H1 (cell line): Measurements from ENCODE around the gene EIF2A. TPM values are rescaled to one million over a fixed set of nuclear protein-coding genes. Genes with fewer than 3 reads are reported as not detected.

Experiments
- CTCF ChIA-PET: fragments of 300-600 bp; sonication (Branson Sonifier 250); formaldehyde crosslinking; loops from one replicate; lab custom pipeline; 2021; ENCODE audit not compliant: partially characterized antibody; lab: Charles Lee
- POLR2A ChIA-PET: fragments of 300-600 bp; sonication (Branson Sonifier 250); formaldehyde crosslinking; loops from one replicate; lab custom pipeline; 2021; ENCODE audit warnings: inconsistent platforms; ENCODE audit not compliant: partially characterized antibody; lab: Charles Lee
- DNase-seq, 2 experiments: peaks; one replicate each; pipeline versions ENCODE4 v3.0.0 to v3.0.0-alpha.2; 2010 to 2022; ENCODE audit warnings: low spot score in 2 of 2, low read depth in 1 of 2, mixed read lengths in 1 of 2
- FAIRE-seq: peaks from 2 replicates; lab custom pipeline; 2011; peaks lifted over from hg19 to GRCh38; lab: Jason Lieb, UNC
- H2AFZ ChIP-seq: 2 replicates; pipeline ENCODE4 v1.8.1; 2012; ENCODE audit warnings: low read length, inconsistent platforms
- H2AK5ac ChIP-seq: 2 replicates; pipeline ENCODE4 v1.6.1; 2013; ENCODE audit warnings: low read depth, low read length
- H2BK120ac ChIP-seq: replicated peaks from 2 replicates; pipeline ENCODE3; 2013; ENCODE audit warnings: low read depth, low read length, inconsistent platforms
- H2BK12ac ChIP-seq: 2 replicates; pipeline ENCODE4 v1.6.1; 2013; ENCODE audit warnings: low read depth, low read length
- H2BK15ac ChIP-seq: 2 replicates; pipeline ENCODE4 v1.6.1; 2013; ENCODE audit warnings: low read length
- H2BK20ac ChIP-seq: 2 replicates; pipeline ENCODE4 v1.6.1; 2013; ENCODE audit warnings: low read length
- H2BK5ac ChIP-seq: 2 replicates; pipeline ENCODE4 v1.6.1; 2013; ENCODE audit warnings: low read depth, low read length
- H3K14ac ChIP-seq: 2 replicates; pipeline ENCODE4 v1.6.1; 2013; ENCODE audit warnings: inconsistent platforms; ENCODE audit not compliant: insufficient read length
- H3K18ac ChIP-seq: 2 replicates; pipeline ENCODE4 v1.6.1; 2013; ENCODE audit warnings: low read length; ENCODE audit errors: extremely low read depth
- H3K23ac ChIP-seq: 2 replicates; pipeline ENCODE4 v1.6.1; 2013; ENCODE audit warnings: inconsistent platforms; ENCODE audit not compliant: insufficient read length
- H3K23me2 ChIP-seq: 2 replicates; pipeline ENCODE4 v1.6.1; 2013; ENCODE audit warnings: low read depth, low read length
- H3K27ac ChIP-seq: 2 replicates; pipeline ENCODE4 v1.6.1; 2011; ENCODE audit warnings: low read depth, low read length, inconsistent platforms
- H3K27me3 ChIP-seq, 4 experiments: replicated peaks in 1 of 4; 1 replicate in 1 of 4; 2 replicates in 3 of 4; pipeline versions ENCODE4 v1.6.1 to v1.8.1; 2011 to 2013; ENCODE audit warnings: low read length in 3 of 4, mild to moderate bottlenecking in 3 of 4, inconsistent platforms in 2 of 4, mixed read lengths in 2 of 4, moderate library complexity in 1 of 4; ENCODE audit not compliant: control insufficient read depth in 3 of 4, insufficient read depth in 3 of 4; ENCODE audit errors: extremely low read depth in 1 of 4
- H3K36me3 ChIP-seq, 4 experiments: 2 replicates each; pipeline versions ENCODE4 v1.6.1 to v1.8.1; 2011 to 2013; ENCODE audit warnings: mild to moderate bottlenecking in 4 of 4, low read length in 3 of 4, moderate library complexity in 2 of 4, control low read depth in 1 of 4, inconsistent platforms in 1 of 4; ENCODE audit not compliant: insufficient read depth in 4 of 4, control insufficient read depth in 2 of 4
- H3K4ac ChIP-seq: replicated peaks from 2 replicates; pipeline ENCODE3; 2013; ENCODE audit warnings: low read length, low read depth, mixed read lengths, inconsistent platforms; ENCODE audit not compliant: insufficient read length
- H3K4me1 ChIP-seq, 4 experiments: replicated peaks in 1 of 4; 1 replicate in 1 of 4; 2 replicates in 3 of 4; pipeline versions ENCODE4 v1.6.1 to v1.8.1; 2011 to 2013; ENCODE audit warnings: low read length in 3 of 4, inconsistent platforms in 2 of 4, mixed read lengths in 1 of 4; ENCODE audit not compliant: insufficient read depth in 4 of 4, control insufficient read depth in 3 of 4
- H3K4me2 ChIP-seq, 2 experiments: 2 replicates each; pipeline versions ENCODE4 v1.6.1 to v1.8.1; 2011 to 2013; ENCODE audit warnings: low read depth in 2 of 2, low read length in 2 of 2, control low read depth in 1 of 2, inconsistent platforms in 1 of 2, mild to moderate bottlenecking in 1 of 2; ENCODE audit not compliant: insufficient read depth in 1 of 2
- H3K4me3 ChIP-seq, 4 experiments: fragments of 200-600, 300-600 bp in 1 of 4; sonication (generic), shearing (Covaris generic), sonication (Bioruptor Twin) in 1 of 4; 2 replicates each; pipeline versions ENCODE4 v1.5.1 to v1.8.1; 2011 to 2016; ENCODE audit warnings: low read length in 4 of 4, low read depth in 3 of 4, control low read depth in 2 of 4, inconsistent platforms in 2 of 4, mild to moderate bottlenecking in 2 of 4, mixed read lengths in 1 of 4, moderate library complexity in 1 of 4; ENCODE audit not compliant: insufficient read depth in 2 of 4; ENCODE audit errors: extremely low read depth in 1 of 4
- H3K56ac ChIP-seq: replicated peaks from 2 replicates; pipeline ENCODE3; 2013; ENCODE audit warnings: low read depth, mild to moderate bottlenecking, mixed read lengths, low read length, inconsistent platforms; ENCODE audit not compliant: insufficient read length
- H3K79me1 ChIP-seq: 2 replicates; pipeline ENCODE4 v1.6.1; 2013; ENCODE audit warnings: low read depth, low read length, control low read depth
- H3K79me2 ChIP-seq, 2 experiments: 2 replicates each; pipeline versions ENCODE4 v1.6.1 to v1.8.1; 2012 to 2013; ENCODE audit warnings: low read length in 2 of 2, mild to moderate bottlenecking in 2 of 2, inconsistent platforms in 1 of 2; ENCODE audit not compliant: insufficient read depth in 2 of 2, control insufficient read depth in 1 of 2
- H3K9ac ChIP-seq, 4 experiments: replicated peaks in 1 of 4; 1 replicate in 1 of 4; 2 replicates in 3 of 4; pipeline versions ENCODE4 v1.6.1 to v1.8.1; 2011 to 2013; ENCODE audit warnings: low read depth in 3 of 4, low read length in 3 of 4, control low read depth in 2 of 4, mild to moderate bottlenecking in 2 of 4, moderate library complexity in 2 of 4, inconsistent platforms in 1 of 4; ENCODE audit errors: extremely low read depth in 1 of 4
- H3K9me3 ChIP-seq, 2 experiments: 2 replicates each; pipeline versions ENCODE4 v1.6.1 to v1.8.1; 2012 to 2013; ENCODE audit warnings: mild to moderate bottlenecking in 2 of 2, moderate library complexity in 2 of 2, control low read depth in 1 of 2, inconsistent platforms in 1 of 2, low read depth in 1 of 2, low read length in 1 of 2, mixed read lengths in 1 of 2; ENCODE audit not compliant: insufficient read depth in 2 of 2
- H4K20me1 ChIP-seq, 2 experiments: replicated peaks in 1 of 2; 2 replicates each; pipeline versions ENCODE3 to v1.8.1; 2011 to 2013; ENCODE audit warnings: inconsistent platforms in 2 of 2, low read length in 2 of 2, mild to moderate bottlenecking in 1 of 2; ENCODE audit not compliant: insufficient read depth in 2 of 2, control insufficient read depth in 1 of 2
- H4K5ac ChIP-seq: 2 replicates; pipeline ENCODE4 v1.6.1; 2013; ENCODE audit warnings: low read length, low read depth, mixed read lengths, inconsistent platforms; ENCODE audit not compliant: insufficient read length
- H4K8ac ChIP-seq: 2 replicates; pipeline ENCODE4 v1.8.0; 2013; ENCODE audit warnings: mild to moderate bottlenecking, moderate library complexity, low read length, inconsistent platforms; ENCODE audit not compliant: insufficient read depth; ENCODE audit errors: extremely low read depth
- H4K91ac ChIP-seq: replicated peaks from 2 replicates; pipeline ENCODE3; 2013; ENCODE audit warnings: low read length, mixed read lengths, inconsistent platforms; ENCODE audit not compliant: insufficient read length
- ATF3 ChIP-seq: IDR thresholded peaks from 2 replicates; pipeline ENCODE4 v1.6.1; 2011; ENCODE audit warnings: low read depth, mild to moderate bottlenecking, low read length; ENCODE audit not compliant: insufficient read depth
- BRCA1 ChIP-seq: IDR thresholded peaks from 2 replicates; pipeline ENCODE4 v1.6.1; 2012; ENCODE audit warnings: low read depth, low read length, improper control_type of control experiment
- EZH2 ChIP-seq: fragments of 200-600 bp; sonication (generic); IDR thresholded peaks from 2 replicates; pipeline ENCODE4 v1.7.1; 2012; ENCODE audit warnings: low read depth, mild to moderate bottlenecking, moderate library complexity, low read length, inconsistent platforms; ENCODE audit not compliant: severe bottlenecking
- JUN ChIP-seq: IDR thresholded peaks from 2 replicates; pipeline ENCODE4 v1.6.1; 2011; ENCODE audit warnings: low read depth, mild to moderate bottlenecking, improper control_type of control experiment, low read length
- JUND ChIP-seq: IDR thresholded peaks from 2 replicates; pipeline ENCODE4 v1.6.1; 2011; ENCODE audit warnings: mild to moderate bottlenecking, improper control_type of control experiment, low read length
- MAFK ChIP-seq: IDR thresholded peaks from 2 replicates; pipeline ENCODE4 v1.6.1; 2012; ENCODE audit warnings: low read depth, mild to moderate bottlenecking, improper control_type of control experiment, low read length
- NANOG ChIP-seq: IDR thresholded peaks from 2 replicates; pipeline ENCODE4 v1.6.1; 2011; ENCODE audit warnings: low read length, low read depth, mild to moderate bottlenecking, inconsistent platforms; ENCODE audit not compliant: insufficient read depth, poor library complexity, severe bottlenecking
- PHF8 ChIP-seq: fragments of 200-600 bp; sonication (generic); conservative IDR thresholded peaks from 2 replicates; pipeline ENCODE4 v1.7.1; 2012; ENCODE audit warnings: low read depth, mild to moderate bottlenecking, inconsistent platforms, low read length, moderate library complexity
- RFX5 ChIP-seq: IDR thresholded peaks from 2 replicates; pipeline ENCODE4 v1.6.1; 2011; ENCODE audit warnings: low read depth, low read length, improper control_type of control experiment, borderline replicate concordance
- SAP30 ChIP-seq: fragments of 300-600 bp; sonication (generic); IDR thresholded peaks from 2 replicates; pipeline ENCODE4 v1.7.1; 2012; ENCODE audit warnings: low read length, moderate library complexity, mild to moderate bottlenecking, inconsistent platforms; ENCODE audit not compliant: insufficient read depth, insufficient replicate concordance
- SP1 ChIP-seq: IDR thresholded peaks from 2 replicates; pipeline ENCODE4 v1.6.1; 2011; ENCODE audit warnings: low read depth, low read length
- SP2 ChIP-seq: IDR thresholded peaks from 2 replicates; pipeline ENCODE4 v1.6.1; 2012; ENCODE audit warnings: mild to moderate bottlenecking, low read length, inconsistent platforms
- SRF ChIP-seq: IDR thresholded peaks from 2 replicates; pipeline ENCODE4 v1.6.1; 2011; ENCODE audit warnings: mild to moderate bottlenecking, low read depth, low read length, moderate library complexity
- TAF7 ChIP-seq: optimal IDR thresholded peaks from 2 replicates; pipeline ENCODE3; 2011; ENCODE audit warnings: low read depth, mild to moderate bottlenecking, inconsistent platforms, low read length, moderate library complexity, borderline replicate concordance
- WGBS, 2 experiments: shearing (Covaris generic) in 1 of 2; methylation state at CpG; one replicate each; pipeline versions ENCODE4 v1.1.6 to v1.1.7; 2013 to 2015; ENCODE audit warnings: low lambda C conversion rate in 2 of 2, mixed read lengths in 2 of 2, inconsistent platforms in 1 of 2, low coverage in 1 of 2, missing lambda C conversion rate in 1 of 2; ENCODE audit not compliant: insufficient replicate concordance in 2 of 2, insufficient coverage in 1 of 2, insufficient read length in 1 of 2; ENCODE audit errors: extremely low coverage in 1 of 2, missing lambda C conversion rate in 1 of 2; 5-methylcytosine and 5-hydroxymethylcytosine counted together
- polyA plus RNA-seq, 7 experiments: library from polyadenylated mRNA; depleted of rRNA in 3 of 7; stranded (reverse) in 5 of 7; unstranded in 2 of 7; fragments of >200 nt in 5 of 7; fragments of 200-250 nt in 2 of 7; gene quantifications; 1 replicate in 5 of 7; 2 replicates in 1 of 7; 4 replicates in 1 of 7; pipeline versions ENCODE4 v1.2.1 to v1.2.3, GENCODE V29; 2011 to 2013; ENCODE audit warnings: missing spikeins in 2 of 7, mixed read lengths in 2 of 7
- total RNA-seq: library from RNA; stranded (reverse); fragmentation: NEBNext Ultra II Directional; extraction: Animal tissue kit (Norgen Biotek cat#: 25700); gene quantifications from 2 replicates; pipeline ENCODE4 v1.2.1, GENCODE V29; 2021

The EIF2A gene
- total and polyA plus RNA-seq, 2 of the 8 experiments (the other 6 are each of a cell fraction or from before 2014, with no cell fraction given) = 59.3 to 91.6 TPM

DNA sequence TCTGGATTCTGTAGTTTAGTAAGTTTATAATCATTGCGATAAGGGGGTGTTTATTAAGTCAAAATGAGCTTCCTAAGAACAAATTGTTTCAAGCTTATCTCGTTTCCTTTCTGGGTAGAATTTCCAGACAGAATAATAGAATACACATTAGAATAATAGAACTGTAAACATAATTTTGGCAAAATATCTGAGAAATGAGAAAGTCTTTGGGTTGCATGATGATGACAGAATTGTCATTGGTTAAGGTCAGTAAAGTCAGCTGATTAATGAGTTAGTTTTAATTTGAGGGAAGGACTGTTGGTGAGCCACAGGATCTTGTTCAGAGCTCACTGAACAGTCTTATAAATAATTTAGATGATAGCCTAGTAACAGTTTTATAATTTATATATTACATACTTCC, 10.2 kb downstream of the EIF2A start:
- H3K4me1 ChIP-seq = no peaks in the 10 kb centered on the region
- DNase-seq (no peak), FAIRE-seq (no peak)
- H4K5ac ChIP-seq = no peak overlapping the region
- H3K9ac ChIP-seq = no peak overlapping the region
- H3K23me2 ChIP-seq = no peaks in the 10 kb centered on the region
- no peak overlapping the region for H2AK5ac ChIP-seq
- no peak overlapping the region for H3K4me2 ChIP-seq
- peaks cover 0 to 2% of the 10 kb centered on the region in 2 experiments for H4K20me1 ChIP-seq
- ChIA-PET CTCF (interaction anchor here (0.8 to 0.9 kb wide), 2 partner anchors 21 to 73 kb away, joined by 3 read pairs; no protein-coding TSS in a partner anchor), POLR2A (interaction anchor here (1.1 to 4.7 kb wide), 2 partner anchors 10 to 13 kb away, joined by 3 to 27 read pairs; partner anchors contain the start of genes EIF2A and SERP1)
- H3K23ac ChIP-seq = no peak overlapping the region
- H3K36me3 ChIP-seq = peaks cover 0 to 22% (median 10%) of the 10 kb centered on the region in 4 experiments; a peak in 5 of 8 replicates
- H2BK15ac ChIP-seq = no peak overlapping the region
- H3K4me3 ChIP-seq = no peak overlapping the region
- H4K91ac ChIP-seq = no peak overlapping the region
- H3K9me3 ChIP-seq = no peaks in the 10 kb centered on the region
- H2BK120ac ChIP-seq = no peak overlapping the region
- H2AFZ ChIP-seq = no peak overlapping the region
- no peak overlapping the region for H3K27ac ChIP-seq
- no peaks in the 10 kb centered on the region for H3K27me3 ChIP-seq
- no peak overlapping the region for H2BK12ac ChIP-seq
- WGBS, 2 experiments = 94% methylated on average over 2 of the region's 2 CpGs; no CpG with 5 or more reads in 1 of the 2 experiments
- H3K14ac ChIP-seq = no peak overlapping the region
- no peaks in the 10 kb centered on the region for H3K79me1 ChIP-seq
- peaks cover 0 to 20% of the 10 kb centered on the region in 2 experiments; a peak in 2 of 4 replicates for H3K79me2 ChIP-seq
- no peak overlapping the region for H3K56ac ChIP-seq
- H3K4ac ChIP-seq = no peak overlapping the region
- no peak overlapping the region for H2BK20ac ChIP-seq
- H3K18ac ChIP-seq = no peak overlapping the region
- no peak overlapping the region for H4K8ac ChIP-seq
- H2BK5ac ChIP-seq = no peak overlapping the region
- TF ChIP-seq BRCA1 = no peak
- TF ChIP-seq NANOG = no peak
- TF ChIP-seq EZH2 = no peak
- TF ChIP-seq ATF3 = no peak
- TF ChIP-seq RFX5 = no peak
- no peak for TF ChIP-seq TAF7
- TF ChIP-seq JUND = no peak
- TF ChIP-seq SP1 = no peak
- no peak for TF ChIP-seq MAFK
- TF ChIP-seq PHF8 = no peak
- no peak for TF ChIP-seq SRF
- no peak for TF ChIP-seq JUN
- no peak for TF ChIP-seq SP2
- no peak for TF ChIP-seq SAP30
